ENCODE results near the gene REXO1. TPM values are rescaled to one million over a fixed set of nuclear protein-coding genes. Genes with fewer than 3 reads are reported as not detected.

Gene REXO1
- total and polyA plus RNA-seq, 2 of the 8 experiments (the other 6 are each of a cell fraction or from before 2014, with no cell fraction given) = 42.4 to 44.3 TPM

DNA sequence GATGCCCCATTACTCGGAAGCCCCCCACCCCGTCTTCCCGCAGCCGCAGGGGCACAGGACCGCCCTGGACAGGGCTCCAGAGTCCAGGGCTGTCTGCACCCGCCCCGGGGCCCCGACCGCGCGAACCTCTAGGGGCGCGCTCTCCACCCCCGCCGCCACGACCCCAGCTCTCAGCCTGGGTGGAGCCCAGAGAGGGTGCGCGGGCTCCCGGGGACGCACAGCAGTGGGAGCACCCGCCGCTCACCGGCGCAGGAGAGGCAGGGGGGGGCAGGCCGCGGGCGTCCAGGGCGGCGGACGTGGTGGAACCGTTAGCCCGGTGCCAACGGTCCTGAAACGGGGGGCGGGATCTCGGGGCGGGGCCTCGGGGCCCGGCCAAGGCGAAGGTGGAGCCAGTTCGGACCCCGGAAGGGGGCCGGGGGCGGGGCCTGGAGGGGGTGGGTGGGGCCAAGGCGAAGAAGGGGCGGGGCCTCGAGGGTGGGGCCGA, 36.3 kb downstream of the REXO1 start, which contains the start of gene ATP8B3 (continued):
- TF ChIP-seq, protein P1, sequence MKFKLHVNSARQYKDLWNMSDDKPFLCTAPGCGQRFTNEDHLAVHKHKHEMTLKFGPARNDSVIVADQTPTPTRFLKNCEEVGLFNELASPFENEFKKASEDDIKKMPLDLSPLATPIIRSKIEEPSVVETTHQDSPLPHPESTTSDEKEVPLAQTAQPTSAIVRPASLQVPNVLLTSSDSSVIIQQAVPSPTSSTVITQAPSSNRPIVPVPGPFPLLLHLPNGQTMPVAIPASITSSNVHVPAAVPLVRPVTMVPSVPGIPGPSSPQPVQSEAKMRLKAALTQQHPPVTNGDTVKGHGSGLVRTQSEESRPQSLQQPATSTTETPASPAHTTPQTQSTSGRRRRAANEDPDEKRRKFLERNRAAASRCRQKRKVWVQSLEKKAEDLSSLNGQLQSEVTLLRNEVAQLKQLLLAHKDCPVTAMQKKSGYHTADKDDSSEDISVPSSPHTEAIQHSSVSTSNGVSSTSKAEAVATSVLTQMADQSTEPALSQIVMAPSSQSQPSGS (IDR thresholded peaks at IDR 0.05; ENCODE audit: low read length) = no peak
- TF ChIP-seq GTF2F1 (IDR thresholded peaks at IDR 0.05; ENCODE audit: borderline replicate concordance, low read depth, low read length) = no peak

All from H1 (cell line).